GM12801 (cell line): ENCODE data around the gene DPYD.

ENCODE experiments used
- CTCF ChIP-seq: IDR thresholded peaks from one replicate; pipeline ENCODE4 v1.5.1; 2011; ENCODE audit warnings: control low read depth; ENCODE audit not compliant: insufficient read length; ENCODE audit errors: extremely low read depth

The DPYD gene

GRCh38 chr1:97210307-97210706 is 710.5 kb downstream of the DPYD start:
- TF ChIP-seq CTCF = no peak

- no peak for TF ChIP-seq CTCF
Measured at GRCh38 chr1:97209381-97209957, 711.4 kb downstream of the DPYD start.

- no peak for TF ChIP-seq CTCF
Measured at GRCh38 chr1:97207868-97208267, 713.0 kb downstream of the DPYD start.

DNA sequence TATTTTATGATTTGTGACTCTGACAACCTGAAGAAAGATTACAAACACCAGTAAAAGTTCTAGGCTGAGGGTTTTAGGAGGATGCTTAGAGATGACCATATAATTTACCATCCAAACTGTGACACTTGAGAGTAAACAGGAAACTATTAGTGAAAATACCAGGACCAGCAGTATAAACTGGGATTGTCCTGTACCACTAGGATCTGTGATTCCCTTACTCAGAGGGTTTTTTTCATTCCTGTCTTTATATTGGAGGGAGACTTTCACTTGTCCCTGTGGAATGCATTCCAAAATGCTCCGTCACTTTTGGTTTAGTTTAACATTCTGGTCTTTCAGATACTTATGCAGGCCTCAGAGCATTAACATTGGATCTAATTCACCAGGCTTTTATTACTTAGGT is 716.4 kb downstream of the DPYD start:
- TF ChIP-seq CTCF = no peak

- no peak for TF ChIP-seq CTCF
Measured at GRCh38 chr1:97202481-97203380, 718.1 kb downstream of the DPYD start.

DNA sequence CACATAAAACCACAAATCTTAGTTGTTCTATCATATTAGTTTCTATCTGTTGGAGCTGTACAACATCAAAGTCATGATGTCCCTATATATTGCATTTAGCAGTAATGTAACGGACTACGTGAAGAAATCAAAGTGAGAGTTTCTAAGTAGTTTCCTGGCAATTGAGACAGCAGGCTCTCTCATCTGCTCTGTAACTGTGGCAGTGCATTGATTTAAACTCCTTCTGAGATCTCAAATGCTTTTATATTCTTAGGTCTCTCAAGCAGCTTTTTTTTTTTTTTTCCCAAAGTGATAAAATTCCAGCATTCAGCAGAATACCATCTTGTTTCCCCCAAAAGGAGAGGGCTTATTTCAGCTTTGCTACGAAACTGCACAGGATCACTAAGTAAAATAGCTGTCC is 719.2 kb downstream of the DPYD start:
- no peak for TF ChIP-seq CTCF

- TF ChIP-seq CTCF = no peak
Measured at GRCh38 chr1:97200595-97200994, 720.2 kb downstream of the DPYD start.
